Measurements from ENCODE around the gene PTGDS. TPM values are rescaled to one million over a fixed set of nuclear protein-coding genes. Genes with fewer than 3 reads are reported as not detected.

The PTGDS gene
- total RNA-seq, 1 experiment from 2014 or later, result not detected

GRCh38 chr9:136944212-136944518 is 33.1 kb upstream of the PTGDS start:
- no TSS peak for BruUV-seq (replicated peaks)
- H3K27me3 ChIP-seq (replicated peaks; ENCODE audit: control insufficient read depth, insufficient read depth, low read length), result no peaks in the 10 kb centered on the region
- no peaks in the 10 kb centered on the region for H3K9me3 Mint-ChIP-seq (ENCODE audit: unreplicated experiment)
- H3K27ac Mint-ChIP-seq (ENCODE audit: unreplicated experiment), result peak overlapping the region; percentile 48
- H3K4me3 ChIP-seq (ENCODE audit: low read depth, low read length), result peak overlapping the region; percentile 59
- intact Hi-C loops (cut with micrococcal nuclease; ENCODE audit: unreplicated experiment), result loop anchor here (10.0 kb wide), 1 partner anchor 99 kb away; the partner anchor contains the start of genes AJM1 and PHPT1
- H3K9me3 ChIP-seq, result no peaks in the 10 kb centered on the region
- no peaks in the 10 kb centered on the region for H3K4me1 Mint-ChIP-seq (ENCODE audit: low read depth, unreplicated experiment)
- H3K27me3 Mint-ChIP-seq (ENCODE audit: insufficient read depth, unreplicated experiment), result no peaks in the 10 kb centered on the region
- DNase-seq, result peak in 1 of 2 experiments; percentile 72
- no peak for TF ChIP-seq CTCF (IDR thresholded peaks at IDR 0.05; ENCODE audit: insufficient read depth in 1 of 2, low read depth in 1 of 2, low read length in 1 of 2, severe bottlenecking in 1 of 2, unreplicated experiment in 1 of 2)
- H3K36me3 Mint-ChIP-seq (ENCODE audit: insufficient read depth, unreplicated experiment), result peaks cover 60% of the 10 kb centered on the region
- ChIA-PET CTCF (interaction anchor here (0.6 to 1.0 kb wide), 3 partner anchors 48 to 85 kb away, joined by 3 to 5 read pairs (median 4); partner anchors contain the start of gene CLIC3), POLR2A (no interaction called here)
- peak overlapping the region; percentile 71 for H3K4me3 Mint-ChIP-seq (ENCODE audit: unreplicated experiment)
- peaks cover 1% of the 10 kb centered on the region; the same call in 1 of the 2 replicates for H3K36me3 ChIP-seq (ENCODE audit: control insufficient read depth, insufficient read depth, low read length)
- peaks cover 44% of the 10 kb centered on the region for H3K4me1 ChIP-seq

GRCh38 chr9:136944519-136945332 is 32.6 kb upstream of the PTGDS start, which contains the start of the genes C8G and FBXW5:
C8G (plus strand) TSS chr9:136945243; CDS start chr9:136945321, 78 bp downstream.
FBXW5 (minus strand) TSS chr9:136944738; CDS start chr9:136944083, 655 bp downstream.
- BruUV-seq (replicated peaks), result no TSS peak
- Mint-ChIP-seq H3K27me3 (ENCODE audit: insufficient read depth, unreplicated experiment) (no peaks in the 10 kb centered on the region), H3K4me3 (ENCODE audit: unreplicated experiment) (peak within 1 kb of the TSS; percentile 71), H3K4me1 (ENCODE audit: low read depth, unreplicated experiment) (no peaks in the 10 kb centered on the region), H3K36me3 (ENCODE audit: insufficient read depth, unreplicated experiment) (peaks cover 60% of the 10 kb centered on the region), H3K9me3 (ENCODE audit: unreplicated experiment) (no peaks in the 10 kb centered on the region), H3K27ac (ENCODE audit: unreplicated experiment) (peak within 1 kb of the TSS; percentile 48)
- Histone ChIP-seq H3K4me1 (peaks cover 44% of the 10 kb centered on the region), H3K36me3 (ENCODE audit: control insufficient read depth, insufficient read depth, low read length) (peaks cover 1% of the 10 kb centered on the region; the same call in 1 of the 2 replicates), H3K27me3 (replicated peaks; ENCODE audit: control insufficient read depth, insufficient read depth, low read length) (no peaks in the 10 kb centered on the region), H3K4me3 (ENCODE audit: low read depth, low read length) (peak within 1 kb of the TSS; percentile 59), H3K9me3 (no peaks in the 10 kb centered on the region)
- intact Hi-C loops (cut with micrococcal nuclease; ENCODE audit: unreplicated experiment), result loop anchor here (5.0 to 10.0 kb wide), 2 partner anchors 100 to 157 kb away; partner anchors contain the start of genes AJM1 and PHPT1
- CTCF ChIA-PET, result interaction anchor here (0.6 to 1.0 kb wide), 4 partner anchors 11 to 85 kb away, joined by 3 to 5 read pairs (median 4); partner anchors contain the start of gene CLIC3
- POLR2A ChIA-PET, result no interaction called here
- DNase-seq, result peak; percentile 93 to 97
- TF ChIP-seq CTCF (IDR thresholded peaks at IDR 0.05; ENCODE audit: insufficient read depth in 1 of 2, low read depth in 1 of 2, low read length in 1 of 2, severe bottlenecking in 1 of 2, unreplicated experiment in 1 of 2), result peak; percentile 92 to 96

GRCh38 chr9:136945333-136946227 is 31.7 kb upstream of the PTGDS start:
- intact Hi-C loops (cut with micrococcal nuclease; ENCODE audit: unreplicated experiment), result loop anchor here (5.0 to 10.0 kb wide), 2 partner anchors 101 to 158 kb away; partner anchors contain the start of genes AJM1 and PHPT1
- no peaks in the 10 kb centered on the region for H3K9me3 Mint-ChIP-seq (ENCODE audit: unreplicated experiment)
- no peaks in the 10 kb centered on the region for H3K27me3 Mint-ChIP-seq (ENCODE audit: insufficient read depth, unreplicated experiment)
- BruUV-seq (replicated peaks), result no TSS peak
- Histone ChIP-seq H3K36me3 (ENCODE audit: control insufficient read depth, insufficient read depth, low read length) (no peaks in the 10 kb centered on the region), H3K9me3 (no peaks in the 10 kb centered on the region), H3K27me3 (replicated peaks; ENCODE audit: control insufficient read depth, insufficient read depth, low read length) (no peaks in the 10 kb centered on the region), H3K4me1 (peaks cover 48% of the 10 kb centered on the region), H3K4me3 (ENCODE audit: low read depth, low read length) (no peak overlapping the region)
- H3K27ac Mint-ChIP-seq (ENCODE audit: unreplicated experiment), result peak overlapping the region; percentile 39
- CTCF ChIA-PET, result interaction anchor here (0.6 kb wide), 1 partner anchor 10 kb away, joined by 3 read pairs; no protein-coding TSS in a partner anchor
- H3K4me3 Mint-ChIP-seq (ENCODE audit: unreplicated experiment), result peak overlapping the region; percentile 71
- no peaks in the 10 kb centered on the region for H3K4me1 Mint-ChIP-seq (ENCODE audit: low read depth, unreplicated experiment)
- H3K36me3 Mint-ChIP-seq (ENCODE audit: insufficient read depth, unreplicated experiment), result peaks cover 57% of the 10 kb centered on the region
- no peak for TF ChIP-seq CTCF (IDR thresholded peaks at IDR 0.05; ENCODE audit: insufficient read depth in 1 of 2, low read depth in 1 of 2, low read length in 1 of 2, severe bottlenecking in 1 of 2, unreplicated experiment in 1 of 2)
- DNase-seq, result no peak
- POLR2A ChIA-PET, result no interaction called here

Measured in Caco-2 (cell line).